GM08714 (cell line): ENCODE results near the gene KAZN.

Experiments used
- H3K4me3 ChIP-seq: fragments of 200-500 bp; sonication (Bioruptor generic); 2 replicates; pipeline ENCODE4 v1.5.1; 2014; ENCODE audit warnings: mild to moderate bottlenecking, low read length, inconsistent platforms
- ZNF274 ChIP-seq: IDR thresholded peaks from 2 replicates; pipeline ENCODE4 v1.6.1; 2012; ENCODE audit warnings: mild to moderate bottlenecking, low read depth, low read length

KAZN gene

DNA sequence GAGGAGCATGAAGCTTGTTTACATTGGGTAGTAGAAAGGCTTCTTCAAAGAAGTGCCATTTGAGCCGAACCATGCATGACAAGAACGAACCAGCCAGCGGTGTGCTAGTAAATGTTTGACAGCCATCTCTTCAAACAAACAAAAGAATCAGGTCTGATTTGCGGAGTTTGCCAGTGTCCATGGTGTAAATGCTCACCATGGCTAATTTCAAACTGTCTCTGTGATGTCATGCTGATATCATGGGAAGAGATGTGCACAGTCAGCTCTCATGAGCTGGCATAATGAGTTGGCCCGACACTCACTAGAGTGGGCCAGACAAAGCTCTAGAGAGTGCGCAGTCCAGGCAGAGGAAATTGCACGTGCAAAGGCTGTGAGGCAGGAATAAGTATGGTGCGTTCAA is 101.1 kb downstream of the KAZN start:
- no peak for TF ChIP-seq ZNF274
- H3K4me3 ChIP-seq: no peak overlapping the region

DNA sequence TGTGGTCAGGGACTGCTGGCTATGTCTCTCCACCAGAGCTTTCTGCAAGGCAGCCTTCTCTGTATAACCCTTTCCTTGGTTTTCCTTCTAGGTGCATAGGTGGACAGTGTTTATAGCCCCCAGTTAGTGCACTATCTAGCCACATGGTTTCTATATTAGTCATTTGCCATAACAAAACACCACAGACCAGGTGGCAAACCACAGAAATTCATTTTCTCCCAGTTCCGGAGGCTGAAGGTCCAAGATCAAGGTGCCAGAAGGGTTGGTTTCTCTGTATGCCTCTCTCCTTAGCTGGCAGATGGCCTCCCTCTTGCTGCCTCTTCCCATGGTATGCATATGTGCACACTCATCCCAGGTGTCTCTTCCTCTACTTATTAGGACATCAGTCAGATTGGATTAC is 106.4 kb downstream of the KAZN start:
- no peak overlapping the region for H3K4me3 ChIP-seq
- no peak for TF ChIP-seq ZNF274

DNA sequence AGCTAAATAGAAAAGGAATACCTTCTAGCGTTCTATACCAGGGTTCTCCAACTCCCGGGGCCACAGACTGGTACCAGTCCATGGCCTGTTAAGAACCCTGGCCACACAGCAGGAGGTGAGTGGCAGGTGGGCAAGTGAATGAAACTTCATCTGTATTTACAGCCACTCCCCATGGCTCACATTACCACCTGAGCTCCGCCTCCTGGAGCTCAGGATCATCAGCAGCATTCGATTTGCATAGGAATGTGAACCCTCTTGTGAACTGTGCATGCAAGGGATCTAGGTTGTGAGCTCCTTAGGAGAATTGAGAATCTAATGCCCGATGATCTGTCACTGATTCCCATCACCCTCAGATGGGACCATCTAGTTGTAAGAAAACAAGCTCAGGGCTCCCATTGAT is 107.3 kb downstream of the KAZN start:
- no peak overlapping the region for H3K4me3 ChIP-seq
- TF ChIP-seq ZNF274: no peak

DNA sequence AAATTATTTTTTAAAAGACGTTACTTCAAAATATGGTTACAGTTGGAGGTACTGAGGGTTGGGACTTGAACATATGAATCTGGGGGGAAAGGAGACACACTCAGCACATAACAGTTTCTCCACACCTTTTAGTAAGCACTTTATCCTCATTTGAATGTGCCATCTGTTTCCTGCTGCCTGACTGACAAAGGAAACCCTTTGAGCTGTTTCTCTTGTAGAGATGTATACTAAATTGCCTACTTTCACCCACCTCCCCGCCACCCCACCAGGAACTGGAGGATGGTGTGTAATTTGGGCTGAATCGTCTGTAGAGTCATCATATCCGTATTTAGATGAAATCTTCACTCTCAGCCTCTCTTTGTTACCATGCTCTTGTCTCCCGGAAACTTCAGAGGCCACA is 108.1 kb downstream of the KAZN start:
- H3K4me3 ChIP-seq: no peak overlapping the region
- no peak for TF ChIP-seq ZNF274

DNA sequence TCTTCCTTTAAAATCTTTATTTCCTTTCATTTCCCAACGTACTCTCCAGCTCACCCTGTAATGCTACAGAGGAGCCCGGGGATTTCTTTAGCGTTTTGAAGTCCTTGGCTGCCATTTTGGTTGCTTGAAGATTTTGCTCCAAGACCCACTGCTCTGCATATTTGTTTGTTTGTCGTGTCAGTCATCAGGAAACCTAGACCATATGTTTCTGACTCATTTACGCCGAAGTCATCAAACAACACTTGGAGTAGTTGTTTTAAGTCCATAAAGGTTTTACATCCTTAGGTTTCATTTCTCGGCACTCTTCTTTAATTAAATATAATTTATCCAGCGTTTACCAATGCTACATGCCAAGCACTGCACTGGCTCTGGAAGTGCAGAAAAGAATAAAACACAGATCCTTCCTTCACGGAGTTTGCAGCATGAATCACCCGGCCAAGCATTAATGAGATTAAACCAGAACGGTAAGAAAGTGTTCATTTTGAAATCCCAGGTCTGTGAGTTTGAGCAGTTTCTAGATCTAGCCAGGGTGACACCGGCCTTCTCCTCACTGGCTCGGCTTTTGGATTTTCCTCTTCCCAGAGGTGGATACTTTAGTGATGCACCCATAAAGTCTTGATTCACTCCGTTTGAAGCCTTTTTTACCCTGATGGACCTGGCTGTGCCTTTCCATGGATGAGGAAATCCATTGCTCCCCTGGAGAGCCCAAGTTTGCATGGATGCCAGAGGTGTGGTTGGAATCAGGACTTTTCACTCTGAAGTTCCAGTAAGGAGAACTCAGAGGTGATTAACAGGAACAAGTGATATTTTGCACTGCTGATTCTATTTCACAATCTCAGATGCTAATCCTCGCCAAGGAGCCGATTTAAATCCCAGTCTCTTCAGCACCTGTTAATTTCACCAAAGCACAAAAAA is 109.3 kb downstream of the KAZN start:
- no peak overlapping the region for H3K4me3 ChIP-seq
- no peak for TF ChIP-seq ZNF274

DNA sequence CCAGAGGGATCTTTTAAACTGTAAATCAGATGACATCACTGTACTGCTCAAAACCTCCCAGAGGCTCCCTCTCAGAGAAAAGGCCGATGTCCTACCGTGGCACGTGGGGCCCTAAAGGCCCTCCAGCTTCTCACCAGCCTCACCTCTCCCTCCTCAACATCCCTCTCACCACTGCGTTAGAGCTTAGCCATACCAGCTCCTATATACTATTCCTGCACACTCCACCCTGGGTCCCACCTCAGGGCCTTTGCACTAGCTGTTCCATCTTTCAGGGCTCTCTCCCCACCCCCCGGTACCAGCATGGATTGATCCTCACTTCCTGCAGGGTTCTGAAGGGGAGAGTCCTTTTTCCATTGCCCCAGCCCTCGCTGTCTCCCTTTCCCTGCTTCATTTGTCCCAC is 111.8 kb downstream of the KAZN start:
- H3K4me3 ChIP-seq: no peak overlapping the region
- TF ChIP-seq ZNF274: no peak

DNA sequence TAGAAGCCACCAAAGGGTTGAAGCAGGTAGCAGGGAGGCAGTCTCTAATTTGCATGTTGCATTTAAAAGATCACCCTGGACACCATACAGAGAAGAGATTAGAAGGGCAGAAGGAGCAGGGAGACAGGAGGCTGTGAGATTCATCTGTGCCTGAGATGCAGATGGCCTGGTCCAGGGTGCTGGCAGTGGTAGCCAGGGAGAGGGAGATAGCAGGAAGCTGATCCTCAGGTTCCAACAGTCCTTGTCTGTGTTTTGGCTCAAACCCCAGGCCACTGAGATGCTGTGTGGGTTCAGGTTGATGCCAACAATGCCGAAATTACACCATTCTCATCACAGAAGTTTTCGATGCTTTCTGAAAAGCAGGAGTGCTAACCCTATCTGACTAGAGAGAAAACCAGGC is 113.7 kb downstream of the KAZN start:
- TF ChIP-seq ZNF274: no peak
- H3K4me3 ChIP-seq: no peak overlapping the region

DNA sequence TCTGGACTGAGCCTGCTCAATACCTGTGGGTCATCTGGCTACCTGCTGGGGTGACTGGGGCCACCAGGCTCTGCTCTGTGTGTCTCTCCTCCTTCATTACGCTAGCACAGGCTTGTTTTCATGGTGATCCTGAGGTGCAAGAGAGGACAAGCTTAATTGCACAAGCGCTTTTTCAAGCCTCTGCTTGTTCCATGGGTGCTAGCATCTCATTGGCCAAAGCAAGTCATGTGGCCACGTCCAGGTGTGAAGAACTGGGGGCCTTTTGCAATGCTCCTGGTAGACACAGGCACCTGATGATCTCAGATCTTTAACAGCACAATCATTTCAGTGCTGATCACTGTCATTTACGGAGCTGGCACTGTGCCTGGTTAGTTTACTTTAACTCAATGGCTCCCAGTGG is 114.6 kb downstream of the KAZN start:
- H3K4me3 ChIP-seq: no peak overlapping the region
- no peak for TF ChIP-seq ZNF274

DNA sequence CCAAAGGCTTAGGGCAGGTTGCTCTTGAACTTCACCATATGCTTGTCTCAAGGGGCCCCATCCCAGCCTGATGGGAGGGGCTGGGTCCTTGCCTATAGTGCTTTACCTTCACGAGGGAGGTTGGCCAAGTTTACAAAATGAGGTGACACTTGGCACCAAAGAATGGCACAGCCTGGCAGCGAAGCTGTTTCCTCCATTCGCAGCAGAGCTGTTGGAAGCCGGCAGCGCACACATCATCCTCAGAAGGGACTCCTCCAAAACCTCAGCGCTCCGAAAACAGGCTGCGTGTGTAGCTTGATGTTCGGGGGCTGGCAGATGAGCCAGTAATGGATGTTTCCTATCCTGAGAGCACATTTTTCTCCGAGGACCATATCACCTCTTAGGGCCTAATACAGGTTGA is 116.8 kb downstream of the KAZN start:
- no peak for TF ChIP-seq ZNF274
- H3K4me3 ChIP-seq: no peak overlapping the region

DNA sequence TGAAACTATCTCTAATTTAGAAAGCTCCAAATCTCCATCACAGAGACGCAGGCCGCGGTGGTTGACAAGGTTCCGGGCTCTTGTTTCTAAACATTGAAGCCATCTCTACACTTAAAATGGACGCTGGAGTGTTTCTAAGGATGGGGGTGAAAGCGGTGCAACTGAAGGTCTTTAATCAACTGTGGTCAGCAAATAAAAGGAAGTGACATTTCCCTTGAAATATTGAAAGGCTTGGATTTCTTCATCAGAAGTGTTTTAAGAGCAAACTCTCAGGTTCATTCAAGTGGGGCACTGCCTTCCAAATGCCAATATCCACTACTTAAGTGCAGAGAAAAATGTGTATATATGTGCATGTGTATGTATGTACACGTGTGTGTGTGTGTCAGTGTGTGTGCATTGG is 117.3 kb downstream of the KAZN start:
- H3K4me3 ChIP-seq: no peak overlapping the region

DNA sequence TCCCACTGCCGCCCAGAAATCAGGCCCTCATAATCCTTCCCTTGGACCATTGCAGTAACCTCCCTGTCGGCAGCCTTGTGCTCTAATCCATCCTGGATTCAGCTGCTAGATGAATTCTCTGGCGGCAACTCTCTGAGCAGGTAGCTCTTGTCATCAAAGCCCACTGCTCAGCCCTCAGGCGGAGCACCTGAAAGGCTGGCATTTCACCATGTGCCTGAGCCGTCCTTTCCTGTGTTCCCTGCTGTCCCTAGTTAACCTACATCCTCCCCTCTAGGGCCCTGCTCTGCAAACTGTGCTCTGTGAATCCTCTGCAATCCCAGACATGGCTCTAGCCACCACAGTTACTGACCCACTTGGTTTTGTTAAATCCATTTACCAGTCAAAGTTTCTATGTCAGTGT is 118.0 kb downstream of the KAZN start:
- no peak; the same call in 1 of the 2 replicates for TF ChIP-seq ZNF274
- H3K4me3 ChIP-seq: no peak overlapping the region

More for the DNA sequence above, 117.3 kb downstream of the KAZN start:
- TF ChIP-seq ZNF274: no peak

DNA sequence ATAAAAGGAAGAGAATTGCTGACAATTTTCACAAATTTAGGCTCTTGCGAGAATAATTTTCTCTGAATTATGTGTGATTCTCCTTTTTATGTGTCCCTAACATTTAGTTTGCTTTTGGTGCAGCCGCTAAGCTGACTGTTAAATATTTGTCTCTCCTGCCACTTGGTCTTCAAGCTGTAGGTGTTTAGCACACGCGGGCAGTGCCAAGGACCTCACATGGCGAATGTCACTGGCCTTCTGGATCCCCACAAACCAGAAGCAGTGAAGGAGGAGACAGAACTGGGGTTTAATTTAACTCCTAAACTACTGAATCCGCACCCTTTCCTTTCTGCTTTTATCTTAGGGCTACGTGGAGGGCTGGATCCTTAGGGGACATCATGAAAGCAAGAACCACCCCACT is 120.0 kb downstream of the KAZN start:
- H3K4me3 ChIP-seq: no peak overlapping the region
- no peak for TF ChIP-seq ZNF274

DNA sequence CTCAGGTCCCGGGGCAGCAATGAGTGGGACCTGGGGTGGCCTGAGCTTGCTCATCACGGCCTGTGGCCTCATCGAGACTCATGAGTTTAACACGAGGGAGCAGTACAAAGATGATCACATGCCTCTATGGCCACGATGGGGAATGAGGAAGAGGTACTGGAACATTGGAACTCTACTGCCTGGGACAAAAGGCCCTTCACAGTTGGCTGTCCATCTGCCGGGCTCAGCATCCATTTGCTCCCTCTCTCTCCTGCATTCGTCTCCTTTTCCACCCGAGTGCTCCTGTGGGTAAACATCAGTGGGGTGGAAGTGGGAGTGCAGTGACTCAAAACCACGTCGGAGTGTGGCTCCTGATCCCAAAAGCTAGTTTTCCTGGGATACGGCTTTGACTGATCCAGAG is 124.9 kb downstream of the KAZN start:
- no peak overlapping the region for H3K4me3 ChIP-seq
- TF ChIP-seq ZNF274: no peak

DNA sequence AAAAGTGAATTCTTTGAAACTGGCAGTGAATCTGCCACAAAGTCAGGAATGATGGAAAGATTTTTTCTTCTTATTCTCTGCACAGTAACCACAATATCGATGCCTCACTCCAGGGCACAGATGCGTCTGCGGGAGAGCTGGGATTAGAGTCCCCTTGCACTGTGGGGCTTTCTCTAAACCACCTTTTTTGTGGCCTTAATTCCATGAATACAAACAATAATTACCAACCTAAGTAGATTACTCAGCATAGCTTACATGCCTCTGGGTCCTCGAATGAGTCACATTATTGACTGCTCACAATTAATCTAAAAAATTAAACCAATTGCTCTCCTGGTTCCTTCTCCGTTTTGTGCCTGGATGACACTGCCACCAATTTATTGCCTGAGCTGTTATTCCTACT is 125.8 kb downstream of the KAZN start:
- no peak for TF ChIP-seq ZNF274

DNA sequence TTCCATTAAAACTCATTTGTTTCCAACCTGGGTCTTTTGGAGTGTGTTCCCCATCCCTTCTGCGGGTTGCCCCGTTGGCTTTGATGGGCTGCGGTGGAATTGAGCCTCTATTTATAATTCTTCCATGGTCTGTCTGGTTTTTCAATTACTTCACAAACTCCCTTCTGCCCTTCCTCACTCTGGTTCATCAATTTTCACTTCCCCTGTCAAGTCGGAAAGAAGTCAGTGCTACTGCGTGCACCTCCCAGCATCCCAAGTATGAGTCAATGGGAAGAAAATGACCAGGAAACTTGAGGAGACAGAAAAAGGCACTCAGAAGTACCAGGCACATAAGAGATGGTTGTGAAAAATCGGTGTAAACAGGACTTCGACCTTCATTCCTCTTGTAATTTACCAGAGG is 126.2 kb downstream of the KAZN start:
- no peak overlapping the region for H3K4me3 ChIP-seq
- TF ChIP-seq ZNF274: no peak

More for the DNA sequence above, 125.8 kb downstream of the KAZN start:
- no peak overlapping the region for H3K4me3 ChIP-seq

DNA sequence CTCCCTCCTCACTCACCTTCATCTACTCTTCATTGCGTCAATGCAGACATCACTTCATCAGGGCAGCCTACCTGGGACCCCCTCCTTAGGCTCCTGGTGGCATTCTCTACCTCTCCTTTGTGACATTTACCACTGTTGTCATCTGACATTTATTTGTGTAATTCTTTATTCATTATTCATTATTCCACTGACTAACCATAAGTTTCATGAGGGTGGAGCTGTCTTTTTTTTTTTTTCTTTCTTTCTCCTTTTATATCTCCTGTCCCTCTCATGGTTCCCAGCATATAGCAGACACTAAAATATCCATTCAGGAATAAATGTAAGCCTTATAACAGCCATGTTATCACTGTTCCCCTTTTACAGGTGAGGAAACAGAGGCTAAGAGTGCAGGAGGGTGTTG is 126.8 kb downstream of the KAZN start:
- no peak overlapping the region for H3K4me3 ChIP-seq
- TF ChIP-seq ZNF274: no peak
